GM21576 (cell line): Measurements from ENCODE around the gene BCR.

Experiments
- ATAC-seq: cut with Tn5 transposase; IDR thresholded peaks from one replicate; pipeline ENCODE4 v1.9.1; 2021; ENCODE audit warnings: mild to moderate bottlenecking, moderate library complexity; ENCODE audit not compliant: unreplicated experiment

Gene BCR

DNA sequence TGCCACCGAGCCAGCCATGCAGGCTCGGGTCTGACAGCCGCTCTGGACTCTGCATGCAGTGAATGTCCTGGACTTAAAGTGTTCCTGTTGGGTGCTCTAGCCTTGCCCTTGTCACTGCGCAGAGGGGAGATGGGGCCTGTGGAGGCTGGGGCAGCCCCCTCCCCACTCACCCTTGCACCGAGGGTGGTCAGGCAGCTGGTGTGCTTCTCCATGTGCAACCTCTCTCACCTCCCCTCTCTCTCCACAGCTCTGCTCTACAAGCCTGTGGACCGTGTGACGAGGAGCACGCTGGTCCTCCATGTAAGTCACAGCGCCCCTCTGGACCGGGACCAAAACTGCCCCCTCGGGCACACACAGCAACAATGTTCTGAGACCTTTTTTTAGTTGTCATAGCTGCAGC is 92.5 kb downstream of the BCR start:
- no peak for ATAC-seq

DNA sequence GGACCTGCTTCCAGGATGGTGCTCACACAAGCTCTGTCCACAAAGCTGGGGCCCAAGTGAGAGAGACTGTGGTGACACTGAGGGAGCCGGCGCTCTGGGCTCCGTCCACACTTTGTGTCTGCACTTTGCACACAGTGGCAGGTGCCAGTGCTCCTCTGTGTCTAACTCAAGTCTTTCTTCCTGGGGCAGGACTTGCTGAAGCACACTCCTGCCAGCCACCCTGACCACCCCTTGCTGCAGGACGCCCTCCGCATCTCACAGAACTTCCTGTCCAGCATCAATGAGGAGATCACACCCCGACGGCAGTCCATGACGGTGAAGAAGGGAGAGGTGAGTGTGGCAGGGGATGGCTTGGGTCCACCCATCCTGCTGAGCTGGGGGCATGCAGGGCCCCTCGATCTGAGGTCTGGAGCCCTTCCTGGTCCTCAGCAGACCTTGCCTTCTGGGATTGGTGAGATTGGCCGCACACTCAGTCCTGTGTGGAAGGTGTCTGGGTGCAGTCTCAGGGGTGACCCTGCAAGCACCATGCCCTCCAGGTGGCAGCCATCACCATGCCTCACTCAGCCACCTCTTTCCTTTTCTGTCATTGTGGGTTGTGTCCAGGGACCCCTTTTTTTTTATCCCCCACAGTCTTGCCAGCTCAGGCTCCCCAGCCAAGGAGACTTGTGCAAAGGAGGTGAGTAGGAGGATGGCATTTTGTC is 93.3 kb downstream of the BCR start:
- no peak for ATAC-seq

DNA sequence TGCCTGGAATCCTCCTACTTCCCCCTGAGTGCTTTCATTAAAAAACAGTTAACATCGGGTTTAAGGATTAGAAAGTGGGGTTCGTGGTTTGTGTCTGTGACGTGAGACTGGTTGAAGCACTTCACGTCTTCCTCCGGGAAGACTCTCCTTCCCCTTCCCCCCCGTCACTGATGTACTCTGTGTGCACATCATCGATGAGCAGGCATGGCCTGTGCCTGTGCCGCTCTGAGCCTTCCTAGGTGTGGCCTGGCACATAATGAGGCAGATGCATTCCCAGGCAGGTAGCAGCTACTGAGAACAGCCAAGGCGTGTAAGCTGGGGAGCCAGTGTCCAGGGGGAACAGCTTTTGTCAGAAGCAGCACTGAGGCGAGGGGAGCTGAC is 93.8 kb downstream of the BCR start:
- no peak for ATAC-seq

DNA sequence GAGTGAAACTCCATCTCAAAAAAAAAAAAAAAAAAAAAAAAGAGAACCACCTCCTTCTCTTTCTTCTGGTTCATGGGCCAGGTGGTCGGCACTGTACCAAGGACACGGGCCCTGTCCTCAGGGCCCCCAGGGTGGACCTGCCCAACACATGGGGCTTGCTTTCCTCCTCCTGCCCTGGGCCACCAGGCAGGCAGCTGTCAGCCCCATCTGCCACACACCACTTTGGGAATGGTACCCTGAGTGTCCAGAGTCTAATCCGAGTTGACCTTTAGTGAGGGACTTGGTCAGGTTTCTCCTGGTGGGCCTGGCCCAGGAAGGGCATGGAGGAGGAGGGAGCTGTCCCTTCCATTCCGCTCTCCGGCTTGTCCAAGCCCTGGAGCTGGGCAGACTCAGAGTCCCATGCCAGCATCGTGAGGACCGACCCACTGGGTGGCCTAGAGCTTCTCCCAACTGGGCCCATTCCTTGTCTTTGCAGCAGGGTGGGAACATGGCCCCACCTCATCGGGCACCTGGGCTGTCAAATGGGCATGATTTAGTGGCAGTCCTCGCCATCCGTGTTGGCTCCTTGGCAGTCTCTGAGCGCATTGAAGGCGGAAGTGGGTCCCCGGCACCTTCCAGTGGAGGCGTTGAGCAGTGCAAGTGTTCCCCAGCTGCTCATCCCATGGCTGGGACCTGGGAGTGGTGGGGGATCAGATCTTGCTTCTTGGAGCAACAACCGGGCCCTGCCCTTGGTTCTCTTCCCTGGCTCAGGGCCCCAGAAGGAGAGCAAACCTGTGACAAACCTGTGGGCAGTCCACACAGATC is 94.8 kb downstream of the BCR start:
- no peak for ATAC-seq

DNA sequence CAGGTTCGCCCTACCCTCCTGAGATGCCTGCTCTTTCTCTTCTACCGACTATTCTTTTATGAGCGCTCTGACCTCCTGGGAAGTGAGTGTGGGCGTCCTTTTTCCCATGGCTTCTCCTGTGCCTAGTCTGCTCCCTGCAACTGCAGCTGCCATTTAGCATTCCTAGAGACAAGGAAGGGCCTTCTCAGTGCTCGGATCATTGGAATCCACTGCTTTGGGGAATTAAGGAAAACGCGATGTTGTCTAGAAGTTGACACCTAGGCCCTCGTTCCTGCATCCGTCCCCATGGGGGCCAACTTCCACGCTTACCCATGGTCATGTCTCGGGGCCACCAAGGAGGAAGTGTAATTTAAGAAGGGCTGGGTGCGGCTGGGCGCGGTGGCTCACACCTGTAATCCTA is 95.4 kb downstream of the BCR start:
- ATAC-seq, result no peak

DNA sequence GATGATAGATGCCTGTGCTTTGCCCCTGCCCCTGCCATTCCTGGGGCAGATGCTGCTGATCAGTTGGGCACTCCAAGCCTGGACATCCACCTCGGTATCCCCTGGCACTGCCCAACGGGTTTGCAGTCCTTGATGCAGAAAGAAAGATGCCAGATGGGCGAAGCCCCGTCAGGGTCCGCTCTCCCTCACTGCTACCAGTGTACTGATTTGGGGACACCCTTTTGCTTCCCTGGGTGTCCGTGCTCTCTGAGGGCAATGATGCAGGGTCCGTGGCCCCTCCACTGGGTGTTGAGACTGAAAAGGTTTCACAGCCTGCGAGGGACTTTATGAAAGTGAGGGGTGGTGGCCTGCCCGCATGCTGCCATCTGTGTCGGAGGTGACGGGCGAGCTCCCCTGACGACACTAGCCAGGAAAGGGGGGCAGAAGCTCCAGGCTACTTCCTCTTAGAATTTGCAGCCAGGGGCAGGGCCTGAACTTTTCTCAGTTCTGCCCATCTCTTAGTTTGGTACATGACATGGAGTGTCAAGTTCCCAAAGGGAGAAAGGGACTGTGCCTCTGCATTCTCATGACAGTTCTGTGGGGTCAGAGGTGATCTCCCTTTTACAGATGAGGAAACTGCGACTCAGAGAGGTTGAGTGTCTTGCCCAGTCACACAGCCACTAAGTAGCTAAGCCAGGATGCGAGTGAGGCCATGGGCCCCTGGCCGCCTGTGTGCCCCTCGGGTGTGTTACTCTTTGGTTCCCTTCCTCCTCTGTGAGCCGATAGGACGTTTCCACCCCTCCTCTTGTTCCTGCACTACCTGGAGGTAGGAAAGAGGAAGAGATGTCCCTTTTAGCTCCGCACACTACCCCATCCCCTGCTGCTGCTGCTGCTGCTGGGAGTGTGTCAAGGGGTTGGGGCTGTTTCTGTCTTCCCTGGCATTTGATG is 96.6 kb downstream of the BCR start:
- ATAC-seq, result no peak

DNA sequence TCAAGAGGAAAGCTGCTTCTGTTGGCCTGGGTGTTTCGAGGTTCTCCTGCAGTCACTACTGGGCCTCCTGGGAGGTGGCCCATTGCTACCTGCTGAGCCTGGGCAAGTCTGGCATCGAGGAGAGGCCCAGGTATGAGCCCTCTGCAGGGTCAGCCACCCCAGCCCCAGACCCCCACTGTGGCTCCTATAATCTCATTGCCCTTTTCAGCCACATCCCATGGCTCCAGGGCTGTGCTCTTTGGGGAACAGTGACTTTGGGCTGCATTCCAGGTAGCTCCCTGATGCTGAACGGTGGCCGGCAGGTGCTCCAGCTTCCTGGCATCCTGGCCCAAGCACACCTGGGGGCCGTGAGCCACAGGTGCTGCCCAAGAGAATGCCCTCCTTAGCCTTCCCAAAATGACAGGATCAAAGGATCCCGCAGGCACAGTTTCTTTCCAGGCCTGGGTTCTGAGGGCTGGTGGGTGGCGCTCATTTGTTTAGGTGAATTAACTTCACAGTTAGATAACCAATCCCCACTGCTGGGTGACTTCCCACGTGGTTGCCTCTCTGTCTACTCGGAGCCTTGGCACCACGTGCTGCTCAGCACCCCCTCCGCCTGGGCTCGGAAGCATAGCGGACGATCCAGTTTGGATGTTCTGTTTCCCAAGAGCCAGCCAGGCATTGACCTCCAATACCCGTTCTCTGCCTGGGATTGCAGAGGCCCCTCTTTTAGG is 97.4 kb downstream of the BCR start:
- no peak for ATAC-seq

DNA sequence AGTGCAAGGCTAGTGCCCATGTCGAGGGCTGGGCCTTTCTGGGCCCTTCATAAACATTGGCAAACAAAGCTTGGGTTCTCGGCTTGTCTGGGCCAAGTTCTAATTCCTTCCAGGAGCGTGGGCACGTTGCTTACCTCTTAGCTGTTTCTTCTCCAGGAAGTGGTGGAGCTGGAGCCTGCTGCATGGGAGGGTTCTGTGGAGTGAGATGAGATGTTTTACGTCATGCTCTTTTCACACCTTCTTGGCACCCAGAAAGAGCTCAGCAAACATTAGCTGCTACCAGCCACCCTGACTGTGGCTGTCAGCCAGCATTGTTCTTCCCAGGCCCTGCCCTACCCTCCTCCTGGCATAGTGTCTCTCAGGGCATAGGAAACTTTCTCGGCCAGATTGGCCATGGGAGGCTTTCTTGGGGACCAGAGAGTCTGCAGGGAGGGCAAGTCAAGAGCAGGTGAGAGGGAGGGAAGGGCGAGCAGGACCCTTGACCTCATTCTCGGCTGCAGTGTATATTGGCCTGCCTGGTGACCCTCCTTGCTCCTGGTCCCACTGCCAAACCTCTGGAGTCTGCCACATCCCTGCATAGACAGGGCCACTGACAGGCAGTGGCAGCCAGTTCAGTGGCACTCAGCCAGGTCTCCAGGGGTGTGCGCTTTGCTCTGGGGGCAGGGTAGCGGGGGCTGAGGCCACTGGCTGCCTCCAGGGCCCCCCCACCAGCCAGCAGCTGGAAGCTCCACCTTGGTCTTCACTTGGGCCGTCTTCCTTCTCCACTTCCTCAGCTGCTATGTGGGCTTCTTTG is 98.8 kb downstream of the BCR start:
- ATAC-seq, result no peak

DNA sequence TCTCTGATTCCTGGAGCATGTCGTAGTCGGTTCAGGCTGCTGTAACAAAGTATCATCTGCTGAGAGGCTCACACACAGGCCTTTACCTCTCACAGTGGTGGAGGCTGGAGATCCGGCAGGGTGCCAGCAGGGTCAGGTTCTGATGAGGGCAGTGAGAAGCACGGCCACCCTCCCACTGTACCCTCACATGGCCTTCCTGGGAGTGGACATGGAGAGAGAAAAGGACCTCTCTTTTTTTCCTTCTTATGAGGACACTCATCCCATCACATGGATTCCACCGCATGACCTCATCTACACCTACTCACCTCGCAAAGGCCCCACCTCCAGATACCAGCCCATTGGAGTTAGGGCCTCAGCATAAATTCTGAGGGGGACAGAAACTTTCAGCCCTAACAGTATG is 99.5 kb downstream of the BCR start:
- no peak for ATAC-seq

DNA sequence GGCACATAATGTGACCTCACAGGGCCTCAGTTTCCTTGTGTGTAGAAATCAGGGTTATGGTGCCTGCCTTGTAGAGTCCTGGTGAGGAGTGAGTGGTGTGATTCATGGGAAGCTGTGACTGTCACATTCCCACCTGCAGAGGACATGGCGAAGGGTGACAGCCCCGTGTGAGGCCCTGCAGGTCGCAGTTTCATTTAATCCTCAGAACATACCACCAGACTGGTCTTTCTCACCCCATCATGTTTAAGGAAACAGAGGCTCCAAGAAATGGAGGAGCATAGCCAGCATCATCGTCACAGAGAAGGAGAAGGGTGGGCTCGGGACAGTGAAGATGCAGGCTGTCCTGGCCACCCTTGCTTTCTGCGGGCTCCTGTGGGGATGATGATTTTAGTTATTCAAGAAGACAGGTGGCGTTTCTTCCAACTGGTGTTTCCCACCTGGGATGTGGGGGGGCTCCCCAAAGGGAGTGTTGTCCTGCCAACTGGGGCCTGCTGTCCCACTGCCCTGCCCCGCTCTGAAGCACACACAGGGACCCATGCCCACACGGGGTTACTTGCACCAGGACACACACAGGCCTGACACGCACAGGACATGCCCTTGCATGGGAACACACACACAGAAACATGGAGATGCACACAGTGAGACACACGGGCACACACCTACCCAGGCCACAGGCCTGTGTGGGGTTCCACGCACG is 100.2 kb downstream of the BCR start:
- no peak for ATAC-seq

DNA sequence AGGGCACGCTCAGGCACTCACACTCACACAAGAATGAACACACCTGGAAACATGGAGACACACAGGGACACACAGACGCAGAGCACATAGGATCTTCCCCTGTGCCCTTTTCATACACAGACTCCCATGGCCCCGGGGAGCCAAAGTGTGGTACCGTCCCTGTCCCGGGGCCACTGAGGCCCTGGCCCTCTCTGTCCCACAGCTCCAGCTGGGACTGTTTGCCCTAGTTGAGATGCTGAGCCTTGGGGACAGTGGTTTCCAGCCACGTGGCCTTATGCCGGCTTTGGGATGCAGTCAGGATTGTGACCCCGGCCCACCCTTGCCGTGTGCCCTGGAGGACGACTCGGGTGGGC is 100.7 kb downstream of the BCR start:
- ATAC-seq, result no peak

DNA sequence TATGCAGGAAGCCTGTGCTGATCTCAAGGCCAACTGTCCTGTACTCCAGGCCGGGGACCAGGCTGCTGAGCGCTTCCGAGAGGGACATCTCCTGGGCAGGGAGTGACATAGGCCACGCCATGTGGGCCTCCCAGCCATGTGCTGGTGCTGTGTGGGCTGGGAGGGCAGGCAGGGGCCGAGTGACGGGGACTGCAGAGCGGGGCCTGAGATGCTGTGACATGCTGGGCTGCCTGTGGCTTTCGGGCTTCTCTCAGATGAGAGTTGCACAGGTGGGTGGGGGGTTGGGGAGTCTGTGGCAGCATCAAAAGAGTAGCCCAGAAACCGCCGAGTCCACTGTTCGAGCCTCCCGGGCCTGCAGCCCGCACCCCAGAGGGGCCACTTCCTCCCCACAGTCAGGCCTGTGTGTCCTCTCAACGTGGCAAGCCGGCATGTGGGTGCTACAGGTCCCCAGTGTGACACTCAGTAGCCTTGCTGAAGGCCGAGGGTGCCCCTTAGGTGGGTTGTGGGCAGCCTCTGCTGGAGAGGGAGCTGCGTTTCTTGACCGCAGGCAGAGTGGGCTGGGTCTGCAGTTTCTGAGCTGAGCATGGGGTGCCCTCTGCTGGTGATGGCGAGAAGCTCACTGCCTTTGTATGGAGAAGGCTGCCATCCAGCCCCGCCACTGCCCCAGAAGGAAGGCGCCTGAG is 101.2 kb downstream of the BCR start:
- no peak for ATAC-seq

DNA sequence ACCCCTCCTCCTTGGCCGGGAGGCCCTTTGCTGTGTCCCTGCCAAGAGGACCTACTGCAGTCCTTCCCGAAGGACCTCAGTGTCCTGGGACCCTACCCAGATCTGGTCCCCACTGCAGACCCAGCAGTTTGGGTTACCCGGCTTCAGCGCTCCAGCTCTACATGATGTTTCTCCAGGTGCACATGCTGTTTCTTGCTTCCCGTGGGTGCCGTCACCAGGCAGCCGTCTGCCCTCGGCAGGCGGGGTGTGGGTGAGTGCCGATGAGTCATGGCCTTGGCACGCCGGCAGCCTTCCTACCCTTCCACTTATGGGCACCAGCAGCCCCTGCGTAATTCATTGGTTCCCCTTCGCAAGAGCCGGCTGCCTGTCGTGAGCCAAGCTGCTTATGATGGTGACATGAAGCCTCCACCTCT is 101.8 kb downstream of the BCR start:
- ATAC-seq, result no peak

DNA sequence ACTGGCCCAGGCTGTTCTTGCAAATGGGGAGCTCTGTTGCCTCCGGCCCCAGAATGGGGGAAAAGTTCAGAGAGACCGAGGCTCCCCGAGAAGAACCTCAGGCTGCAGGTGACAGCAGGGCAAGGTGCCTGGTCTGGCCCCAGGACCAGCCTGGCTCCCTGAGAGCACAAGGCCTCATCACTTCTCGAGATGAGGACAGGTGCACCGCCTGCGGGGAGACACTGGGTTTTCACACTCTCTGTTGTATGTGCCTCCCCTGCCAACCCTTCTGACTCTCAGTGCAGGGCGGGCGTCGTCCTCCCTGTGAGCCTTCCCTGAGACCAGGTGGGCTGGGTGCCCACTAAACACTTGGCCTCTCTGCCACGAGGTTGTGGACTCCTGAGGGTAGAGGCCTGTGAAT is 102.2 kb downstream of the BCR start:
- ATAC-seq, result no peak

DNA sequence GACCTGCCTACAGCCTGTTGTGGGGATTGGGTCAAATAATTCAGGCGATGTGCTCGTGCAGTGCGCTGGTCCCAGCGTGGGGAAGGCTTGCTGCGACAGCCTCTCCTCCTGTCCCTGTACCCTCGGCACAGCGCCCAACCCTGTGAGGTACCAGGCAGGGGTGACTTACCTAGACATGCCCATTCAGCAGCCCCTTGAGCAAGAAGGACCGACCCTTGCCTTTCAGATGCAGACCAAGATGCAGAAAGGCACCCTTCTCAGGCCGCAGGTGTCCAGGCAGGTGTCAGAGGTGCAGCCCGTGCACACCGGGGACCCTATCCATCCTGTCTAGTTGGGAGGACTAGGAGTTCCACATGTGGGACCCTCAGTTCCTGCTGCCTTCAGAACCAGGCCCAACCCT is 102.7 kb downstream of the BCR start:
- ATAC-seq, result no peak

DNA sequence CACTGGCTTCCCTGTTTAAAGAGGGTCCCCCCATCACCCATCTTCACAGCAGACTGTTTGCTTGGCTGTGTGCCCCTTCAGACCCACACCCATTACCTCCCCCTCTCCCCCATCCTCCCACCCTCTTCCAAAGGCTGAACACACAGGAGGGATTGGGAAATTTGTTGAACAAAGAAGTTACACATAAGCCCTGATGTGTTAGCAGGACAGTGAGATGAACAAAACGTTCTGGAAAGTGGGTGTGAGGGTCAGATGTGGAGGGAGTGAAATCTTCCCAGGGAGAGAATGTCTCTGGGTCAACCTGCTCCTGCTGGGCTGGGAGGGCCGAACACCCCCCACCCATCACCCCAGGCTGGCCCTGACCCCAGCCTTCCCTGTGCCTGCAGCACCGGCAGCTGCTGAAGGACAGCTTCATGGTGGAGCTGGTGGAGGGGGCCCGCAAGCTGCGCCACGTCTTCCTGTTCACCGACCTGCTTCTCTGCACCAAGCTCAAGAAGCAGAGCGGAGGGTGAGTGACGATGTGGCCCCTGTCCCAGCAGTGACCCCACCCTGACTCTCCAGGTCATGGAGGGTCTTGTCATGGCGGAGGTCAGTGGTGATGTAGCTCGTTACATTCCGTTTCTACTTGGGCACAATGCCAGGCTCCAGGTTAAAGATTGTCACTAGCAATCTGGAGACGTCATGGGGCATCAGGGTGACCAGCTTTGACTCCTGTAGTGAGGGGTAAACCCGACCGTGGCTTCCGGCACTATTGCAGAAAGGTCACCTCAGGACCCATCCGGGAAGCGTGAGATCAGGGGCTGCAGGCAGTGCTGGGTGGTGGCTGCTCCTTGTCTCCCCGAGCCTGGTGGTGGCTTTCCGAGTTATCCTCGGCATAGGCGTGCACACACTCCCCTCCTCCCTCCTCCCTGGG is 103.5 kb downstream of the BCR start:
- ATAC-seq, result no peak

DNA sequence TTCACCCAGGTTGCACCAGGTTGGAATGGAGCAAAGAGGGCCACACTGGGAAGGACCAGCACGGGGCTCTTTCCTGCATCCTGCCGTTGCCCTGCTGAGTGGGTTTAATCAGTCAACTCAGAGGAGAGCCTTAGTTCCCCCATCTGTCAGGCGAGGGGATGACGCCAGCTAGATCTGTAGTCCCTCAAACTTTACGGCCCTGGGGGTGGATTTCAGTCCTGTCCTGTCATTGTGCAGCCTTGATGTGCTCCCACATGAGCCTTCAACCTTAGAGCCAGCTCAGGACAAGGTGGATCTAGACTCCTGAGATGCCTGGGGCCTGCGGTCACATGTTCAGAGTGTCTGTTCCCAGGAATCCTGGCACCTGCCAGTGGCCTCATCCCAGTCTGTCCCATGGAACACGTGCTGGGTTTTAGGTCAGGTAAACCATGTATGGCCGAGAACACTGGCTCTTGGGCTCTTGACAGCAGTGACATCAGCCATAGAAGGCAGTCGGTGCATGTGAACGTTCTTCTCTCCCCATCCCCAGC is 104.3 kb downstream of the BCR start:
- ATAC-seq, result no peak

DNA sequence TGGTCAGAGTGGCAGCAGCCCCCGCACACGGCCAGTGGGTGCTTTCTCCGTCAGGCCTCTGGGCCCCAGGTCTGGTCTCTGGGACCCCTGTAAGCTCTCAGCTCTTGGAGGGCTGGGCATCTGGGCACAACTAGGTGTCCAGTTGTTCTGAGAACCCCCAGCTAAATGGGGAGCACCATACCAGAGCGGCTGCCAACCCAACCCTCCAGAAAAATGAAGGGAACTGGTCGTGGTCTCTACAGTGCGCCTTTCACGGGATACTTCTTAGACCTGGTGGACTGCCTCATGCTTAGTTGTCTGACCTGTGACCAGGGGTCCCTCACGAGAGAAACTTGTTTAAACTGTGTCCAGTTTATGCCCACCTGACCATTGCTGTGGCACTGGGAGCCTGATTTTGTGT is 104.9 kb downstream of the BCR start:
- ATAC-seq, result no peak
